Erythroblast (primary cell): ENCODE results near the gene GPR176.

ENCODE experiments used
- GATA1 ChIP-seq: IDR thresholded peaks from 2 replicates; pipeline ENCODE4 v1.6.1; 2011; ENCODE audit warnings: low read depth, mild to moderate bottlenecking, control low read depth, low read length, moderate library complexity
- POLR2A ChIP-seq: IDR thresholded peaks from 2 replicates; pipeline ENCODE4 v1.6.1; 2011; ENCODE audit warnings: mild to moderate bottlenecking, low read length

DNA sequence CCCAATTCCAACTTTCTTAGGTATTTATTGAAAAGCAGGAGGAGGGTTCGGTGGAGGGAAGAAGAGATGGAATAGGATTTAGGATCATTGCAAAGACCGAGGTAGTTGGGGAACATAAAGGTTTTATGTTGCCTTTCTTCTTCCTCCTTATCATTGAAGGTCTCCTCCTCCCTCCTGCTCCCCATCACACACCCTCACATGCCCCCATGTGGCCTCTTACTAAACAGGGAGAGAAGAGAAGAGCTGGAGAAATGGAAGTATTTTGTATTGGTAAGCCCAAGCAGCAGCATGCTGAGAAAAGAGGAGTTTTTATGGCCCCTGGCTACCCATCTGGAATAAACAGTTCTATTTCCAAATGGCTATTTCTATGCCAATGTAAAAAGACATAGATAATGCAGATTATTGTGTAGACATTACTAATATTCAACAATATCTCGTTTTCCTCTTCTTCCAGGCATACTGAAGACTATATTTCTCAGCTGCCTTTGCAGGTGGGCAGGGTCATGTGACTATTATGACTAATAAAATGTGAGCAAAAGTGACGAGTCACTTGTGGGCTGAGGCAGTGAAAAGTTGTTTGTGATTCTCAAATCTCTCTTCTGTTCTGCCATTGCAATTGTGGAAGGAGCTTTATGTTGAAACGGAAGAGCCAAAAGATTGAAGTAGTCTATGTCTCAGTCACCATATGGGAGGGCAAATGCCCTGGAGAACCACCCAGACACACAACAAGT, 5.2 kb upstream of the GPR176 start:
- no peak for TF ChIP-seq POLR2A
- TF ChIP-seq GATA1, result no peak
